Stimulated activated CD4-positive, alpha-beta T cell treated with anti-CD3 and anti-CD28 coated beads, TNF-alpha, amount 100 ng/mL, for 48 hours (primary cell): ENCODE results near the gene COL6A6.
"Not testable (repeated sequence)": the region's sequence is repeated elsewhere in the genome, so short reads cannot be mapped to it uniquely, and the experiment has no call there.

Source experiments
- DNase-seq, 3 donors: peaks; one replicate each; pipeline ENCODE4 v3.0.0-alpha.2; 2020; ENCODE audit warnings: low read depth in 3 of 3

The COL6A6 gene

GRCh38 chr3:130529486-130530215, 12.7 kb downstream of the COL6A6 start:
- no peak for DNase-seq

- no peak for DNase-seq
Measured at GRCh38 chr3:130533247-130533646, 16.3 kb downstream of the COL6A6 start.

GRCh38 chr3:130537673-130538304, 20.8 kb downstream of the COL6A6 start:
- DNase-seq: no peak

- peak; percentile 7 to 11 (median 9) for DNase-seq
Measured at GRCh38 chr3:130539005-130539404, 22.0 kb downstream of the COL6A6 start.

GRCh38 chr3:130543322-130543721, 26.3 kb downstream of the COL6A6 start:
- no peak for DNase-seq

- no peak for DNase-seq
Measured at GRCh38 chr3:130546920-130547679, 30.1 kb downstream of the COL6A6 start.

- DNase-seq: not testable (repeated sequence)
Measured at GRCh38 chr3:130547680-130548065, 30.7 kb downstream of the COL6A6 start.

GRCh38 chr3:130548356-130548755, 31.4 kb downstream of the COL6A6 start:
- DNase-seq: no peak

GRCh38 chr3:130557336-130558035, 40.5 kb downstream of the COL6A6 start:
- DNase-seq: no peak

- DNase-seq: no peak
Measured at GRCh38 chr3:130558366-130558765, 41.4 kb downstream of the COL6A6 start.

- no peak for DNase-seq
Measured at GRCh38 chr3:130565224-130565623, 48.2 kb downstream of the COL6A6 start.
